NCI-H69 (cell line): ENCODE measurements around the gene ASB13.

Source experiments
- DNase-seq: peaks from one replicate; lab custom pipeline; 2025; lab: John Stamatoyannopoulos, UW

Gene ASB13

GRCh38 chr10:5589011-5589660 lies 77.3 kb downstream of the ASB13 start:
- DNase-seq = no peak
